PC-3 (cell line): ENCODE data around the gene PALD1. TPM values are rescaled to one million over a fixed set of nuclear protein-coding genes. Genes with fewer than 3 reads are reported as not detected.

Experiments
- ATAC-seq: fragments of 200-7000 bp; cut with Tn5 transposase; 2 replicates; pipeline ENCODE4 v1.9.1; 2020; ENCODE audit warnings: mild to moderate bottlenecking, moderate library complexity
- BruUV-seq: library from RNA; stranded (reverse); fragments of 400-500 nt; replicated peaks from 2 replicates; lab custom pipeline; 2021; lab: Mats Ljungman, UMichigan
- CTCF ChIA-PET: fragments of 300-600 bp; sonication (Branson Sonifier 250); formaldehyde crosslinking; loops from one replicate; lab custom pipeline; 2022; ENCODE audit warnings: antibody characterized with exemption; lab: Charles Lee
- POLR2A ChIA-PET: fragments of 300-600 bp; sonication (Branson Sonifier 250); formaldehyde crosslinking; loops from one replicate; lab custom pipeline; 2022; ENCODE audit warnings: antibody characterized with exemption; ENCODE audit not compliant: unreplicated experiment; lab: Charles Lee
- DNase-seq: peaks from one replicate; pipeline ENCODE4 v3.0.0-alpha.2; 2015
- H2AFZ ChIP-seq: fragments of 300-600 bp; sonication (generic); 2 replicates; pipeline ENCODE4 v1.6.0; 2016; ENCODE audit warnings: antibody characterized with exemption, low read length
- H3F3A ChIP-seq: fragments of 300-600 bp; sonication (generic); one replicate; pipeline ENCODE4 v1.6.0; 2017; ENCODE audit warnings: antibody characterized with exemption, low read length, control low read depth, mild to moderate bottlenecking; ENCODE audit not compliant: unreplicated experiment
- H3K27ac ChIP-seq: fragments of 300-600 bp; sonication (generic); 2 replicates; pipeline ENCODE4 v1.5.1; 2016; ENCODE audit warnings: mild to moderate bottlenecking, low read length
- H3K27me3 ChIP-seq: fragments of 300-600 bp; sonication (generic); 2 replicates; pipeline ENCODE4 v1.6.1; 2016; ENCODE audit warnings: low read length, mixed read lengths
- H3K36me3 ChIP-seq: fragments of 300-600 bp; sonication (generic); 2 replicates; pipeline ENCODE4 v1.6.1; 2016; ENCODE audit warnings: low read depth, mixed run types, low read length, mixed read lengths
- H3K4me1 ChIP-seq: fragments of 300-600 bp; sonication (generic); 2 replicates; pipeline ENCODE4 v1.5.1; 2016; ENCODE audit warnings: low read length; ENCODE audit not compliant: insufficient read depth
- H3K4me2 ChIP-seq: fragments of 300-600 bp; sonication (generic); 2 replicates; pipeline ENCODE4 v1.6.0; 2016; ENCODE audit warnings: low read length
- H3K4me3 ChIP-seq: fragments of 300-600 bp; sonication (generic); 2 replicates; pipeline ENCODE4 v1.5.1; 2016; ENCODE audit warnings: mild to moderate bottlenecking, low read length, mixed read lengths
- H3K79me2 ChIP-seq: fragments of 300-600 bp; sonication (generic); 2 replicates; pipeline ENCODE4 v1.6.1; 2017; ENCODE audit warnings: low read length, mixed read lengths
- H3K9ac ChIP-seq: fragments of 300-600 bp; sonication (generic); 2 replicates; pipeline ENCODE4 v1.6.0; 2016; ENCODE audit warnings: mild to moderate bottlenecking, low read length
- H3K9me2 ChIP-seq: fragments of 300-600 bp; sonication (generic); replicated peaks from 2 replicates; pipeline ENCODE4 v1.6.1; 2016; ENCODE audit warnings: mixed run types, low read length, mixed read lengths
- H3K9me3 ChIP-seq: fragments of 300-600 bp; sonication (generic); 2 replicates; pipeline ENCODE4 v1.6.1; 2016; ENCODE audit warnings: low read length, mixed read lengths
- H4K20me1 ChIP-seq: fragments of 300-600 bp; sonication (generic); 2 replicates; pipeline ENCODE4 v1.6.1; 2016; ENCODE audit warnings: low read length, mixed read lengths
- CTCF ChIP-seq: fragments of 300-600 bp; sonication (generic); conservative IDR thresholded peaks from 2 replicates; pipeline ENCODE4 v1.5.1; 2017; ENCODE audit warnings: antibody characterized with exemption, low read depth, mild to moderate bottlenecking, low read length
- EZH2 ChIP-seq: fragments of 300-600 bp; sonication (generic); IDR thresholded peaks from one replicate; pipeline ENCODE4 v1.6.1; 2017; ENCODE audit warnings: antibody characterized with exemption, mild to moderate bottlenecking, low read length; ENCODE audit not compliant: unreplicated experiment
- EZH2phosphoT487 ChIP-seq: fragments of 300-600 bp; sonication (generic); IDR thresholded peaks from 2 replicates; pipeline ENCODE4 v1.6.1; 2018; ENCODE audit warnings: mild to moderate bottlenecking, antibody characterized with exemption, low read length, borderline replicate concordance
- intact Hi-C: fragments of 100-400 bp; cut with micrococcal nuclease; formaldehyde crosslinking; loops from 2 replicates; pipeline ENCODE4 v1.9.0; 2023
- total RNA-seq: library from RNA; depleted of rRNA; stranded (reverse); fragments of >200 nt; gene quantifications from 2 replicates; pipeline ENCODE4 v1.2.3, GENCODE V29; 2014

PALD1 gene
- total RNA-seq, 1 experiment from 2014 or later: 0.80 TPM

GRCh38 chr10:70508912-70509756 lies 30.6 kb downstream of the PALD1 start:
- Histone ChIP-seq H3K4me1 (no peaks in the 10 kb centered on the region; the same call in 1 of the 2 replicates), H3K9ac (no peak overlapping the region), H3K9me2 (no peaks in the 10 kb centered on the region), H3K9me3 (no peaks in the 10 kb centered on the region), H3K36me3 (no peaks in the 10 kb centered on the region), H2AFZ (no peak overlapping the region), H3K4me3 (no peak overlapping the region), H3K4me2 (no peak overlapping the region), H3K27me3 (no peaks in the 10 kb centered on the region), H3K79me2 (no peaks in the 10 kb centered on the region), H4K20me1 (no peaks in the 10 kb centered on the region), H3K27ac (no peak overlapping the region), H3F3A (no peaks in the 10 kb centered on the region)
- BruUV-seq: no TSS peak
- POLR2A ChIA-PET: no interaction called here
- intact Hi-C loops: no loop called here
- CTCF ChIA-PET: interaction anchor here (0.5 kb wide), 1 partner anchor 67 kb away, joined by 3 read pairs; no protein-coding TSS in a partner anchor
- ATAC-seq (no peak), DNase-seq (no peak)
- no peak for TF ChIP-seq EZH2
- TF ChIP-seq CTCF: no peak
- TF ChIP-seq EZH2phosphoT487: no peak

- TF ChIP-seq EZH2: no peak
- TF ChIP-seq CTCF: no peak
- no peak for TF ChIP-seq EZH2phosphoT487
- ChIA-PET CTCF (no interaction called here), POLR2A (no interaction called here)
- BruUV-seq: no TSS peak
- intact Hi-C loops: no loop called here
- no peaks in the 10 kb centered on the region for H3F3A ChIP-seq
- no peaks in the 10 kb centered on the region for H3K9me3 ChIP-seq
- no peak overlapping the region for H3K9ac ChIP-seq
- no peaks in the 10 kb centered on the region for H3K27me3 ChIP-seq
- H3K27ac ChIP-seq: no peak overlapping the region
- DNase-seq (no peak), ATAC-seq (no peak)
- no peak overlapping the region for H3K4me3 ChIP-seq
- no peaks in the 10 kb centered on the region for H3K36me3 ChIP-seq
- no peaks in the 10 kb centered on the region for H4K20me1 ChIP-seq
- no peaks in the 10 kb centered on the region for H3K9me2 ChIP-seq
- no peak overlapping the region for H3K4me2 ChIP-seq
- H2AFZ ChIP-seq: no peak overlapping the region
- no peaks in the 10 kb centered on the region for H3K79me2 ChIP-seq
- H3K4me1 ChIP-seq: no peaks in the 10 kb centered on the region; the same call in 1 of the 2 replicates
These were observed 31.2 kb downstream of the PALD1 start for GRCh38 chr10:70509757-70510147.

GRCh38 chr10:70510453-70510852 lies 31.9 kb downstream of the PALD1 start:
- no peak overlapping the region for H3K9ac ChIP-seq
- no peak for ATAC-seq
- H3K4me2 ChIP-seq: no peak overlapping the region
- H4K20me1 ChIP-seq: no peaks in the 10 kb centered on the region
- no peaks in the 10 kb centered on the region for H3K27me3 ChIP-seq
- POLR2A ChIA-PET: no interaction called here
- no peaks in the 10 kb centered on the region for H3K79me2 ChIP-seq
- CTCF ChIA-PET: interaction anchor here (0.7 kb wide), 1 partner anchor 18 kb away, joined by 4 read pairs; no protein-coding TSS in a partner anchor
- H3K4me3 ChIP-seq: no peak overlapping the region
- H3K9me3 ChIP-seq: no peaks in the 10 kb centered on the region
- intact Hi-C loops: no loop called here
- TF ChIP-seq CTCF (no peak), EZH2phosphoT487 (no peak), EZH2 (no peak)
- BruUV-seq: no TSS peak
- H3K4me1 ChIP-seq: no peaks in the 10 kb centered on the region; the same call in 1 of the 2 replicates
- H3K36me3 ChIP-seq: no peaks in the 10 kb centered on the region
- H3K9me2 ChIP-seq: no peaks in the 10 kb centered on the region
- H3K27ac ChIP-seq: no peak overlapping the region
- H2AFZ ChIP-seq: no peak overlapping the region
- no peak for DNase-seq
- no peaks in the 10 kb centered on the region for H3F3A ChIP-seq
